H1 (cell line): Measurements from ENCODE around the gene DAPK2. TPM values are rescaled to one million over a fixed set of nuclear protein-coding genes. Genes with fewer than 3 reads are reported as not detected.
A peak's percentile ranks its signal among the peaks of the same experiment; 100 is the strongest.

Source experiments
- CEBPB ChIP-seq: IDR thresholded peaks from 2 replicates; pipeline ENCODE4 v1.6.1; 2012; ENCODE audit warnings: low read depth, low read length
- NANOG ChIP-seq: IDR thresholded peaks from 2 replicates; pipeline ENCODE4 v1.6.1; 2011; ENCODE audit warnings: low read length, low read depth, mild to moderate bottlenecking, inconsistent platforms; ENCODE audit not compliant: insufficient read depth, poor library complexity, severe bottlenecking
- RAD21 ChIP-seq, 2 experiments: IDR thresholded peaks in 1 of 2; conservative IDR thresholded peaks in 1 of 2; 2 replicates each; pipeline ENCODE4 v1.6.1; 2011; ENCODE audit warnings: low read depth in 2 of 2, low read length in 2 of 2, improper control_type of control experiment in 1 of 2, inconsistent platforms in 1 of 2, mild to moderate bottlenecking in 1 of 2, moderate library complexity in 1 of 2
- TEAD4 ChIP-seq: IDR thresholded peaks from 2 replicates; pipeline ENCODE4 v1.6.1; 2012; ENCODE audit warnings: low read depth, low read length, inconsistent platforms, mixed read lengths
- YY1 ChIP-seq: IDR thresholded peaks from 2 replicates; pipeline ENCODE4 v1.6.1; 2011; ENCODE audit warnings: low read depth, mild to moderate bottlenecking, low read length
- polyA plus RNA-seq, 7 experiments: library from polyadenylated mRNA; depleted of rRNA in 3 of 7; stranded (reverse) in 5 of 7; unstranded in 2 of 7; fragments of >200 nt in 5 of 7; fragments of 200-250 nt in 2 of 7; gene quantifications; 1 replicate in 5 of 7; 2 replicates in 1 of 7; 4 replicates in 1 of 7; pipeline versions ENCODE4 v1.2.1 to v1.2.3, GENCODE V29; 2011 to 2013; ENCODE audit warnings: missing spikeins in 2 of 7, mixed read lengths in 2 of 7
- total RNA-seq: library from RNA; stranded (reverse); fragmentation: NEBNext Ultra II Directional; extraction: Animal tissue kit (Norgen Biotek cat#: 25700); gene quantifications from 2 replicates; pipeline ENCODE4 v1.2.1, GENCODE V29; 2021
- TF ChIP-seq, protein P1 (sequence below): IDR thresholded peaks from 2 replicates; pipeline ENCODE4 v1.6.1; 2012; ENCODE audit warnings: inconsistent platforms
- TF ChIP-seq, protein P2 (sequence below): IDR thresholded peaks from 2 replicates; pipeline ENCODE4 v1.6.1; 2012; ENCODE audit warnings: inconsistent platforms

DAPK2 gene
- total and polyA plus RNA-seq, 2 of the 8 experiments (the other 6 are each of a cell fraction or from before 2014, with no cell fraction given): 1.8 to 2.9 TPM

- TF ChIP-seq RAD21 (IDR thresholded peaks at IDR 0.05 in 1 of 2, conservative IDR thresholded peaks at IDR 0.05 in 1 of 2; ENCODE audit: low read depth in 2 of 2, low read length in 2 of 2) (peak in 1 of 2 experiments; percentile 13; a peak in 1 of 4 replicates), CEBPB (peak; percentile 59), YY1 (no peak), TEAD4 (no peak), NANOG (no peak)
- TF ChIP-seq, protein P1, sequence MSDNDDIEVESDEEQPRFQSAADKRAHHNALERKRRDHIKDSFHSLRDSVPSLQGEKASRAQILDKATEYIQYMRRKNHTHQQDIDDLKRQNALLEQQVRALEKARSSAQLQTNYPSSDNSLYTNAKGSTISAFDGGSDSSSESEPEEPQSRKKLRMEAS: peak; percentile 69
- TF ChIP-seq, protein P2, sequence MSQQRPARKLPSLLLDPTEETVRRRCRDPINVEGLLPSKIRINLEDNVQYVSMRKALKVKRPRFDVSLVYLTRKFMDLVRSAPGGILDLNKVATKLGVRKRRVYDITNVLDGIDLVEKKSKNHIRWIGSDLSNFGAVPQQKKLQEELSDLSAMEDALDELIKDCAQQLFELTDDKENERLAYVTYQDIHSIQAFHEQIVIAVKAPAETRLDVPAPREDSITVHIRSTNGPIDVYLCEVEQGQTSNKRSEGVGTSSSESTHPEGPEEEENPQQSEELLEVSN: peak; percentile 62; the same call in 1 of the 2 replicates
Measured at GRCh38 chr15:64024172-64025050, 21.9 kb downstream of the DAPK2 start (continued).
